ENCODE measurements around the gene NELFE.

- TF ChIP-seq, protein P1, sequence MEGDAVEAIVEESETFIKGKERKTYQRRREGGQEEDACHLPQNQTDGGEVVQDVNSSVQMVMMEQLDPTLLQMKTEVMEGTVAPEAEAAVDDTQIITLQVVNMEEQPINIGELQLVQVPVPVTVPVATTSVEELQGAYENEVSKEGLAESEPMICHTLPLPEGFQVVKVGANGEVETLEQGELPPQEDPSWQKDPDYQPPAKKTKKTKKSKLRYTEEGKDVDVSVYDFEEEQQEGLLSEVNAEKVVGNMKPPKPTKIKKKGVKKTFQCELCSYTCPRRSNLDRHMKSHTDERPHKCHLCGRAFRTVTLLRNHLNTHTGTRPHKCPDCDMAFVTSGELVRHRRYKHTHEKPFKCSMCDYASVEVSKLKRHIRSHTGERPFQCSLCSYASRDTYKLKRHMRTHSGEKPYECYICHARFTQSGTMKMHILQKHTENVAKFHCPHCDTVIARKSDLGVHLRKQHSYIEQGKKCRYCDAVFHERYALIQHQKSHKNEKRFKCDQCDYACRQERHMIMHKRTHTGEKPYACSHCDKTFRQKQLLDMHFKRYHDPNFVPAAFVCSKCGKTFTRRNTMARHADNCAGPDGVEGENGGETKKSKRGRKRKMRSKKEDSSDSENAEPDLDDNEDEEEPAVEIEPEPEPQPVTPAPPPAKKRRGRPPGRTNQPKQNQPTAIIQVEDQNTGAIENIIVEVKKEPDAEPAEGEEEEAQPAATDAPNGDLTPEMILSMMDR (IDR thresholded peaks at IDR 0.05) = no peak
- no peak for TF ChIP-seq POLR2A (IDR thresholded peaks at IDR 0.05)
These were observed 52.6 kb downstream of the NELFE start for GRCh38 chr6:31906122-31906521.
